Measurements from ENCODE around the gene BBX.

BBX gene

GRCh38 chr3:107620534-107620933 is 97.8 kb downstream of the BBX start:
- Histone ChIP-seq H3K27ac (ENCODE audit: low read depth, low read length) (no peak overlapping the region), H4K8ac (ENCODE audit: low read depth, low read length) (no peak overlapping the region), H3K27me3 (ENCODE audit: insufficient read depth, low read length, poor library complexity) (no peaks in the 10 kb centered on the region), H2AK5ac (ENCODE audit: low read length) (no peak overlapping the region), H2BK5ac (ENCODE audit: low read length) (no peak overlapping the region), H2BK15ac (replicated peaks; ENCODE audit: low read depth) (no peak overlapping the region), H3K79me2 (ENCODE audit: control insufficient read depth, insufficient read depth, low read length) (peaks cover 10% of the 10 kb centered on the region), H3K4me1 (ENCODE audit: control insufficient read depth, low read depth, low read length) (peaks cover 4% of the 10 kb centered on the region), H3K4me3 (ENCODE audit: low read length) (no peak overlapping the region), H3K36me3 (ENCODE audit: control insufficient read depth, insufficient read depth, low read length) (no peaks in the 10 kb centered on the region), H4K5ac (ENCODE audit: low read length) (no peak overlapping the region), H3K18ac (ENCODE audit: low read length) (no peak overlapping the region), H3K4ac (ENCODE audit: low read depth, low read length) (no peak overlapping the region), H3K23ac (ENCODE audit: low read length) (no peak overlapping the region), H3K79me1 (ENCODE audit: low read length) (peaks cover 9% of the 10 kb centered on the region), H3K56ac (ENCODE audit: low read length) (no peak overlapping the region), H3K9ac (ENCODE audit: low read length) (no peak overlapping the region), H3K4me2 (ENCODE audit: low read length) (no peak overlapping the region), H2BK120ac (ENCODE audit: low read depth, low read length) (no peak overlapping the region)
- no CpG with 5 or more reads among the region's 3 CpGs for WGBS (ENCODE audit: extremely low coverage, insufficient coverage, low lambda C conversion rate)
- DNase-seq: peak; percentile 55

GRCh38 chr3:107621465-107621864 is 98.7 kb downstream of the BBX start:
- no peak overlapping the region for H3K27ac ChIP-seq (ENCODE audit: low read depth, low read length)
- H3K36me3 ChIP-seq (ENCODE audit: control insufficient read depth, insufficient read depth, low read length): no peaks in the 10 kb centered on the region
- no CpG with 5 or more reads among the region's 3 CpGs for WGBS (ENCODE audit: extremely low coverage, insufficient coverage, low lambda C conversion rate)
- H3K4me1 ChIP-seq (ENCODE audit: control insufficient read depth, low read depth, low read length): peaks cover 4% of the 10 kb centered on the region
- no peak overlapping the region for H3K4me3 ChIP-seq (ENCODE audit: low read length)
- H3K27me3 ChIP-seq (ENCODE audit: insufficient read depth, low read length, poor library complexity): no peaks in the 10 kb centered on the region
- peaks cover 11% of the 10 kb centered on the region for H3K79me1 ChIP-seq (ENCODE audit: low read length)
- H2BK120ac ChIP-seq (ENCODE audit: low read depth, low read length): no peak overlapping the region
- H3K18ac ChIP-seq (ENCODE audit: low read length): no peak overlapping the region
- H3K56ac ChIP-seq (ENCODE audit: low read length): no peak overlapping the region
- H4K5ac ChIP-seq (ENCODE audit: low read length): no peak overlapping the region
- H2BK15ac ChIP-seq (replicated peaks; ENCODE audit: low read depth): no peak overlapping the region
- H2AK5ac ChIP-seq (ENCODE audit: low read length): no peak overlapping the region
- H3K79me2 ChIP-seq (ENCODE audit: control insufficient read depth, insufficient read depth, low read length): peaks cover 10% of the 10 kb centered on the region
- no peak for DNase-seq
- no peak overlapping the region for H2BK5ac ChIP-seq (ENCODE audit: low read length)
- no peak overlapping the region for H3K4ac ChIP-seq (ENCODE audit: low read depth, low read length)
- no peak overlapping the region for H3K23ac ChIP-seq (ENCODE audit: low read length)
- H4K8ac ChIP-seq (ENCODE audit: low read depth, low read length): no peak overlapping the region
- H3K4me2 ChIP-seq (ENCODE audit: low read length): no peak overlapping the region
- H3K9ac ChIP-seq (ENCODE audit: low read length): no peak overlapping the region

DNA sequence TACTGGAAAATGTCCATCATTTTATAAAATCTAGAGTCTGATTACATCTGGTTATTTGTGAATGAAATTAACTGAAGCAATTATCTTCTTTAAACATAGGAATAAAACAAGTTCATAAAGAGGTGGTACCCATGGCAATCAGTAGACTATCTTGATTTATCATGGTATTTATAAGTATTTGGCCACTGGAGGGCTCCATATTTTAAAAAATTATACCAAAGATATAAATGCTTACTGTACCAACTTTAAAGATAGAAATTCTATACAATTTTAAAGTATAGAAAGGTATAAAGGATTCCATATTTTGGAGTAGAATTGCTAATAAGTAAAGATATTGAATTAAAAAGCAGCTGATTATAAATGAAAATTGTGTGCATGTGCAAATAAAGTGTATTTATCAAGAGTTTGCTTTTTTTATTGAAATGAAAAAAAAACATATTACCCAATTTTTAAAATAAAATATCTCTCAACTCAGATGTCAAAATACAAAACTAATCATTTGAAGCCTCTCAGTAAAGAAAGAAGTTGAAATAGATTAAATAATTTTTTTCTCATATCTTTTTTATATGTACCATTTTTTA is 105.3 kb downstream of the BBX start:
- Histone ChIP-seq H3K23ac (ENCODE audit: low read length) (no peak overlapping the region), H3K79me2 (ENCODE audit: control insufficient read depth, insufficient read depth, low read length) (peaks cover 2% of the 10 kb centered on the region), H3K27me3 (ENCODE audit: insufficient read depth, low read length, poor library complexity) (no peaks in the 10 kb centered on the region), H3K56ac (ENCODE audit: low read length) (no peak overlapping the region), H3K79me1 (ENCODE audit: low read length) (peaks cover 7% of the 10 kb centered on the region), H3K4ac (ENCODE audit: low read depth, low read length) (no peak overlapping the region), H2BK120ac (ENCODE audit: low read depth, low read length) (no peak overlapping the region), H3K36me3 (ENCODE audit: control insufficient read depth, insufficient read depth, low read length) (no peaks in the 10 kb centered on the region), H4K8ac (ENCODE audit: low read depth, low read length) (no peak overlapping the region), H4K5ac (ENCODE audit: low read length) (no peak overlapping the region), H2BK15ac (replicated peaks; ENCODE audit: low read depth) (no peak overlapping the region), H3K9ac (ENCODE audit: low read length) (no peak overlapping the region), H2BK5ac (ENCODE audit: low read length) (no peak overlapping the region), H2AK5ac (ENCODE audit: low read length) (no peak overlapping the region), H3K4me1 (ENCODE audit: control insufficient read depth, low read depth, low read length) (peaks cover 8% of the 10 kb centered on the region), H3K27ac (ENCODE audit: low read depth, low read length) (no peak overlapping the region), H3K4me2 (ENCODE audit: low read length) (no peak overlapping the region), H3K4me3 (ENCODE audit: low read length) (no peak overlapping the region), H3K18ac (ENCODE audit: low read length) (no peak overlapping the region)
- DNase-seq: no peak

DNA sequence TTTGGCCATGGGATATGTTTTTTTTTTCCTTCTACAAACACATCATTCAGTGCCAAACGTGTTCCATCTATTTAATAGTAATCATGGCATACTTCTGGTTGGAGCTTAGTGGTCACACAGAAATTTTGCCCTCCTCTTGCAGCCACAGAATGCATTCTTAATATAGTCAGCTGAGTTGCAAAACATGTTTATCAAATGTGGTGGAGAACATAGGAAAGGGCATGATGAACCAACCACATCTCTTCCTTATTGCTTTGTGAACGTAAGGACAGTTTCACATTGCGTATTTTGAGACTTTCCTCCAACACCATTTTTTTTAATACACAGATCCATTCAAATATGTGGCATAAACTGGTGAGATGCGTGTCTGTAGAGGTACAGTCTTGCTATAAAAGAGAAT is 106.8 kb downstream of the BBX start:
- Histone ChIP-seq H3K27me3 (ENCODE audit: insufficient read depth, low read length, poor library complexity) (no peaks in the 10 kb centered on the region), H3K9ac (ENCODE audit: low read length) (no peak overlapping the region), H3K4ac (ENCODE audit: low read depth, low read length) (no peak overlapping the region), H2BK120ac (ENCODE audit: low read depth, low read length) (no peak overlapping the region), H4K8ac (ENCODE audit: low read depth, low read length) (no peak overlapping the region), H3K27ac (ENCODE audit: low read depth, low read length) (no peak overlapping the region), H3K4me2 (ENCODE audit: low read length) (no peak overlapping the region), H3K79me2 (ENCODE audit: control insufficient read depth, insufficient read depth, low read length) (no peaks in the 10 kb centered on the region), H4K5ac (ENCODE audit: low read length) (no peak overlapping the region), H3K4me3 (ENCODE audit: low read length) (no peak overlapping the region), H3K23ac (ENCODE audit: low read length) (no peak overlapping the region), H2BK15ac (replicated peaks; ENCODE audit: low read depth) (no peak overlapping the region), H3K36me3 (ENCODE audit: control insufficient read depth, insufficient read depth, low read length) (no peaks in the 10 kb centered on the region), H3K18ac (ENCODE audit: low read length) (no peak overlapping the region), H3K79me1 (ENCODE audit: low read length) (peaks cover 6% of the 10 kb centered on the region), H3K4me1 (ENCODE audit: control insufficient read depth, low read depth, low read length) (peaks cover 8% of the 10 kb centered on the region), H2BK5ac (ENCODE audit: low read length) (no peak overlapping the region), H2AK5ac (ENCODE audit: low read length) (no peak overlapping the region), H3K56ac (ENCODE audit: low read length) (no peak overlapping the region)
- no peak for DNase-seq
- no CpG with 5 or more reads among the region's 4 CpGs for WGBS (ENCODE audit: extremely low coverage, insufficient coverage, low lambda C conversion rate)

GRCh38 chr3:107630779-107631178 is 108.0 kb downstream of the BBX start:
- Histone ChIP-seq H3K4ac (ENCODE audit: low read depth, low read length) (no peak overlapping the region), H3K4me1 (ENCODE audit: control insufficient read depth, low read depth, low read length) (peaks cover 8% of the 10 kb centered on the region), H3K79me2 (ENCODE audit: control insufficient read depth, insufficient read depth, low read length) (no peaks in the 10 kb centered on the region)

GRCh38 chr3:107632576-107632975 is 109.8 kb downstream of the BBX start:
- no peak overlapping the region for H2BK15ac ChIP-seq (replicated peaks; ENCODE audit: low read depth)
- H3K79me1 ChIP-seq (ENCODE audit: low read length): peaks cover 6% of the 10 kb centered on the region
- no peak overlapping the region for H3K23ac ChIP-seq (ENCODE audit: low read length)
- peaks cover 10% of the 10 kb centered on the region for H3K4me1 ChIP-seq (ENCODE audit: control insufficient read depth, low read depth, low read length)
- H2AK5ac ChIP-seq (ENCODE audit: low read length): no peak overlapping the region
- H3K27me3 ChIP-seq (ENCODE audit: insufficient read depth, low read length, poor library complexity): no peaks in the 10 kb centered on the region
- no peaks in the 10 kb centered on the region for H3K36me3 ChIP-seq (ENCODE audit: control insufficient read depth, insufficient read depth, low read length)
- no peak overlapping the region for H3K18ac ChIP-seq (ENCODE audit: low read length)
- no peak overlapping the region for H2BK120ac ChIP-seq (ENCODE audit: low read depth, low read length)
- no peak overlapping the region for H3K56ac ChIP-seq (ENCODE audit: low read length)
- no peak for DNase-seq
- no peak overlapping the region for H3K4me3 ChIP-seq (ENCODE audit: low read length)
- H4K8ac ChIP-seq (ENCODE audit: low read depth, low read length): no peak overlapping the region
- H3K4me2 ChIP-seq (ENCODE audit: low read length): no peak overlapping the region
- no peak overlapping the region for H4K5ac ChIP-seq (ENCODE audit: low read length)
- H2BK5ac ChIP-seq (ENCODE audit: low read length): no peak overlapping the region
- H3K9ac ChIP-seq (ENCODE audit: low read length): no peak overlapping the region
- H3K4ac ChIP-seq (ENCODE audit: low read depth, low read length): no peak overlapping the region
- no CpG with 5 or more reads among the region's 2 CpGs for WGBS (ENCODE audit: extremely low coverage, insufficient coverage, low lambda C conversion rate)
- no peaks in the 10 kb centered on the region for H3K79me2 ChIP-seq (ENCODE audit: control insufficient read depth, insufficient read depth, low read length)
- H3K27ac ChIP-seq (ENCODE audit: low read depth, low read length): no peak overlapping the region

More at GRCh38 chr3:107630779-107631178, 108.0 kb downstream of the BBX start:
- no peak overlapping the region for H2BK120ac ChIP-seq (ENCODE audit: low read depth, low read length)
- H3K18ac ChIP-seq (ENCODE audit: low read length): peak overlapping the region; percentile 39
- no peak overlapping the region for H3K4me2 ChIP-seq (ENCODE audit: low read length)
- H3K23ac ChIP-seq (ENCODE audit: low read length): no peak overlapping the region
- no peak overlapping the region for H2BK15ac ChIP-seq (replicated peaks; ENCODE audit: low read depth)
- no peaks in the 10 kb centered on the region for H3K27me3 ChIP-seq (ENCODE audit: insufficient read depth, low read length, poor library complexity)
- H2AK5ac ChIP-seq (ENCODE audit: low read length): no peak overlapping the region
- no peak overlapping the region for H4K8ac ChIP-seq (ENCODE audit: low read depth, low read length)
- peaks cover 6% of the 10 kb centered on the region for H3K79me1 ChIP-seq (ENCODE audit: low read length)
- no peak overlapping the region for H3K56ac ChIP-seq (ENCODE audit: low read length)
- H3K36me3 ChIP-seq (ENCODE audit: control insufficient read depth, insufficient read depth, low read length): no peaks in the 10 kb centered on the region
- H3K4me3 ChIP-seq (ENCODE audit: low read length): no peak overlapping the region
- H3K9ac ChIP-seq (ENCODE audit: low read length): no peak overlapping the region
- no peak overlapping the region for H3K27ac ChIP-seq (ENCODE audit: low read depth, low read length)
- no peak overlapping the region for H4K5ac ChIP-seq (ENCODE audit: low read length)
- DNase-seq: no peak
- H2BK5ac ChIP-seq (ENCODE audit: low read length): no peak overlapping the region
